Type B pancreatic cell (in vitro differentiated cells): ENCODE results near the gene TP53BP1. TPM values are rescaled to one million over a fixed set of nuclear protein-coding genes. Genes with fewer than 3 reads are reported as not detected.
"Not testable (repeated sequence)": the region's sequence is repeated elsewhere in the genome, so short reads cannot be mapped to it uniquely, and the experiment has no call there.

ENCODE experiments used
- DNase-seq: peaks from one replicate; pipeline ENCODE4 v3.0.0; 2021; ENCODE audit warnings: mixed read lengths; ENCODE audit not compliant: unreplicated experiment; ENCODE audit errors: extremely low spot score
- H3K27ac Mint-ChIP-seq: 2 replicates; pipeline ENCODE4 v1.8.0; 2021; ENCODE audit warnings: mild to moderate bottlenecking, mixed read lengths
- H3K27me3 Mint-ChIP-seq: 2 replicates; pipeline ENCODE4 v1.8.0; 2021; ENCODE audit warnings: mixed read lengths
- H3K36me3 Mint-ChIP-seq: 2 replicates; pipeline ENCODE4 v1.8.0; 2021; ENCODE audit warnings: mixed read lengths
- H3K4me1 Mint-ChIP-seq: one replicate; pipeline ENCODE4 v1.8.0; 2021; ENCODE audit warnings: mixed read lengths; ENCODE audit not compliant: unreplicated experiment
- H3K4me3 Mint-ChIP-seq: 2 replicates; pipeline ENCODE4 v1.8.0; 2021; ENCODE audit warnings: mild to moderate bottlenecking, mixed read lengths
- H3K9me3 Mint-ChIP-seq: 2 replicates; pipeline ENCODE4 v1.8.0; 2021; ENCODE audit warnings: mixed read lengths
- total RNA-seq: library from RNA; stranded (reverse); gene quantifications from 2 replicates; pipeline ENCODE4 v1.2.1, GENCODE V29; 2021; ENCODE audit warnings: low replicate concordance
- TF ChIP-seq, protein P1 (sequence below): fragments of 200-600 bp; sonication (generic); conservative IDR thresholded peaks from 2 replicates; pipeline ENCODE4 v1.5.0; 2021; ENCODE audit warnings: antibody characterized with exemption, mild to moderate bottlenecking

TP53BP1 gene
- total RNA-seq, 1 donor from 2014 or later: 101 TPM

DNA sequence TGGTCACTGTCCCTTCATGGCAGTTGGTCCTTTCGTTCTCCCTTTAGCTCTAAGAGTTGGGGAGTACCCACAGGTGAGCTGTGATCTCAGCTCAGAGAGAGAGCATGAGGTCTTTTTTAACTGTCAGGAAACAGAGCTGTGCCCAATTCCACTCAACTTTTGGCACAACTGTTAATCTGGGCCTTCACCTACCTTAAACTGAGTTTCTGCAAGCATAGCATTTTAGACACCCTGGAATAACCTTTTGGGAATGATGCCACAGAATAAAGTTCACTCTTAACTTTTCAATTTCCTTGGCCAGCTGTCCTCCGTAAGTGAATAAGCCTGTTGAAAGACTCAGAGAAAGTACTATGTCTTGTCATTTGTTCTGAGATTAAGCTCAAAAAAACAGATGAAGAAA, 86.1 kb downstream of the TP53BP1 start:
- TF ChIP-seq, protein P1, sequence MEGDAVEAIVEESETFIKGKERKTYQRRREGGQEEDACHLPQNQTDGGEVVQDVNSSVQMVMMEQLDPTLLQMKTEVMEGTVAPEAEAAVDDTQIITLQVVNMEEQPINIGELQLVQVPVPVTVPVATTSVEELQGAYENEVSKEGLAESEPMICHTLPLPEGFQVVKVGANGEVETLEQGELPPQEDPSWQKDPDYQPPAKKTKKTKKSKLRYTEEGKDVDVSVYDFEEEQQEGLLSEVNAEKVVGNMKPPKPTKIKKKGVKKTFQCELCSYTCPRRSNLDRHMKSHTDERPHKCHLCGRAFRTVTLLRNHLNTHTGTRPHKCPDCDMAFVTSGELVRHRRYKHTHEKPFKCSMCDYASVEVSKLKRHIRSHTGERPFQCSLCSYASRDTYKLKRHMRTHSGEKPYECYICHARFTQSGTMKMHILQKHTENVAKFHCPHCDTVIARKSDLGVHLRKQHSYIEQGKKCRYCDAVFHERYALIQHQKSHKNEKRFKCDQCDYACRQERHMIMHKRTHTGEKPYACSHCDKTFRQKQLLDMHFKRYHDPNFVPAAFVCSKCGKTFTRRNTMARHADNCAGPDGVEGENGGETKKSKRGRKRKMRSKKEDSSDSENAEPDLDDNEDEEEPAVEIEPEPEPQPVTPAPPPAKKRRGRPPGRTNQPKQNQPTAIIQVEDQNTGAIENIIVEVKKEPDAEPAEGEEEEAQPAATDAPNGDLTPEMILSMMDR: no peak
- no peaks in the 10 kb centered on the region for H3K27me3 Mint-ChIP-seq
- DNase-seq: no peak
- H3K4me3 Mint-ChIP-seq: no peak overlapping the region
- H3K4me1 Mint-ChIP-seq: no peaks in the 10 kb centered on the region
- H3K9me3 Mint-ChIP-seq: no peaks in the 10 kb centered on the region
- peaks cover 62% of the 10 kb centered on the region for H3K36me3 Mint-ChIP-seq
- H3K27ac Mint-ChIP-seq: no peak overlapping the region

DNA sequence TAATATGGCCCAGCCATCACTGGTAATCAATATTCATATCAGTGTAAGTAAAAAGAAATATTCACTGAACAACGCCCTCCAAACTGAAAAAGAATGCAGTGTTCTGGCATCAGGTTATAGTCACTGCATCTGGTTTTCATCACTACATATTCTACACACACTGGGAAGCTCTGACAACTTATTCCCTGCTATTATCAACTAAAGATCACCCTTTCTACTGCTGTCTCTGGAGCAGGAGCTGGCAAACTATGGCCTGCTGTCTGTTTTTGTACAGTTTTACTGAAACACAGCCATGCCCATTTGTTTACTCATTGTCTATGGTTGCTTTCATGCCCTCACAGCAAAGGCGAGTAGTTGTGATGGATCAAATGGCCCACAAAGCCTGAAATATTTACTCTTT, 86.8 kb downstream of the TP53BP1 start:
- H3K9me3 Mint-ChIP-seq: no peaks in the 10 kb centered on the region
- H3K27ac Mint-ChIP-seq: no peak overlapping the region
- no peaks in the 10 kb centered on the region for H3K4me1 Mint-ChIP-seq
- no peaks in the 10 kb centered on the region for H3K27me3 Mint-ChIP-seq
- DNase-seq: no peak
- TF ChIP-seq, protein P1: no peak
- H3K4me3 Mint-ChIP-seq: no peak overlapping the region
- peaks cover 63% of the 10 kb centered on the region for H3K36me3 Mint-ChIP-seq

DNA sequence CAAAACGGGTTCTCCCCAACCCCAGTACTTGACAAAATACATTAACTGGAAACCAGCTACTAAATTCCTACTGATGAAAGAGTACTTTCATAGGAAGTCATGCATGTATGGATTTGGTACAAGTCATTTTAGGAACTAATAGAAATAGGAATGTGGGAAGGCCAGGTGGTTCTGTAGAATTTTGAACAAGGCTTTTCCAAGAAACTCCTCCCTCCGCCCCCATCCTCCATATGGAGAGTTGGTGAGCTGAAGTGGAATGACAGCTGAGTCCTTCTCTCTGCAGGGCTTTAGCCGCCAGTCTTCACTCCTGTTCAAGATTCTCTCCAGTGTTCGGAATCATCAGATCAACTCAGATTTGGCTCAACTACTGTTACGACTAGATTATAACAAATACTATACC, 88.8 kb downstream of the TP53BP1 start:
- Mint-ChIP-seq H3K4me1 (no peaks in the 10 kb centered on the region), H3K27me3 (no peaks in the 10 kb centered on the region), H3K36me3 (peaks cover 58% of the 10 kb centered on the region), H3K4me3 (no peak overlapping the region), H3K9me3 (no peaks in the 10 kb centered on the region), H3K27ac (no peak overlapping the region)
- DNase-seq: no peak
- TF ChIP-seq, protein P1: no peak

DNA sequence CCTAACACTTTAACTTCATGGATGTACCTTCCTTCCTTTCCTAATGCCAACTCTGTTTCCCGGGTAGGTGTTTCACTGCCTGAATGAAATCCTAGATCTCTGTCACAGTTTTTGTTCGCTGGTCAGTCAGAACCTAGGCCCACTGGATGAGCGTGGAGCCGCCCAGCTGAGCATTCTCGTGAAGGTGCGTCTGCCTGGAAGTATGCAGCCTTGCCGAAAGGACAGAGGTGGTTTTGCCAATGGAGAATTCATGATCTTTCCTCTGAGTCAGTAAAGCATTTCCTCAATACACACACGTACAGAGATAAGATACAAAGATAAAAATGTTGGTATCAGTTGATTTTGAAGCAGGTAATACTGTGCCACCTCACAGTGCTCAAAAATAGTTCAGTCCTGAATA, 89.3 kb downstream of the TP53BP1 start:
- no peak overlapping the region for H3K4me3 Mint-ChIP-seq
- no peaks in the 10 kb centered on the region for H3K27me3 Mint-ChIP-seq
- no peak overlapping the region for H3K27ac Mint-ChIP-seq
- H3K4me1 Mint-ChIP-seq: no peaks in the 10 kb centered on the region
- H3K36me3 Mint-ChIP-seq: peaks cover 58% of the 10 kb centered on the region
- TF ChIP-seq, protein P1: no peak
- DNase-seq: no peak
- H3K9me3 Mint-ChIP-seq: no peaks in the 10 kb centered on the region

DNA sequence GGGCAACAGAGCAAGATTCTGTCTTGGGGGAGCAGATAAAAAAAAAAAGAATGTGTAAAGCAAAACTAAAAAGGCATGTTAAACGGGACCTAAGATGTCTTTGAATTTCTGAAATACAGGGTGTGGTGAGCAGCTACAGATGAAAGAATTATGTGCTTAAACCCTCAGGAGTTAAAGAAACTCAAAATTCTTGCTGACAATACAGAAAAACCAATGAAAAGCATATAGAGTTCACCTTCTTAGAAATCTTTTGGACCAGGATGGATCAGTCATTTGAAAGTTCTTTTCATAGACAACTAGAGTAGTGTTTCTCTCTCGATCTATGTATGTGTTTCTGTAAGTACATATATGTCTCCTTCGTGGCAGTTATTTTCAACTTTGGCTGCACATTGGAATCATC, 90.7 kb downstream of the TP53BP1 start:
- H3K27me3 Mint-ChIP-seq: no peaks in the 10 kb centered on the region
- no peak overlapping the region for H3K27ac Mint-ChIP-seq
- no peak overlapping the region for H3K4me3 Mint-ChIP-seq
- TF ChIP-seq, protein P1: no peak
- no peaks in the 10 kb centered on the region for H3K9me3 Mint-ChIP-seq
- DNase-seq: no peak
- H3K36me3 Mint-ChIP-seq: peaks cover 49% of the 10 kb centered on the region
- no peaks in the 10 kb centered on the region for H3K4me1 Mint-ChIP-seq

DNA sequence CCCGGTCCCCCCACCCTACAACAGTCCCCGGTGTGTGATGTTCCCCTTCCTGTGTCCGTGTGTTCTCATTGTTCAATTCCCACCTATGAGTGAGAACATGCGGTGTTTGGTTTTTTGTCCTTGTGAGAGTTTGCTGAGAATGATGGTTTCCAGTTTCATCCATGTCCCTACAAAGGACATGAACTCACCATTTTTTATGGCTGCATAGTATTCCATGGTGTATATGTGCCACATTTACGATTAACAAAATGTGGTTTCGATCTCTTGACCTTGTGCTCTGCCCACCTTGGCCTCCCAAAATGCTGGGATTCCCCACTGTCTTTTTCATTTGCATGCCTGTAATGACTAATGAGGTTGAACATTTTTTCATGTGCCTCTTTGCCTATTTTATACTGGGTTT, 99.4 kb downstream of the TP53BP1 start:
- DNase-seq, H3K27me3 Mint-ChIP-seq, H3K27ac Mint-ChIP-seq, H3K4me1 Mint-ChIP-seq, H3K9me3 Mint-ChIP-seq, H3K4me3 Mint-ChIP-seq: not testable (repeated sequence)
- H3K36me3 Mint-ChIP-seq: peaks cover 29% of the 10 kb centered on the region
